SK-N-SH treated with all-trans-retinoic acid at 6 μM for 48 hours (cell line): Measurements from ENCODE around the gene SPTB.

Source experiments
- ATAC-seq: fragments of 200-7000 bp; cut with Tn5 transposase; 3 replicates; pipeline ENCODE4 v1.9.1; 2020; ENCODE audit warnings: mild to moderate bottlenecking, moderate library complexity
- BACH2 ChIP-seq: fragments of 250-450 bp; sonication (Bioruptor Pico); IDR thresholded peaks from 2 replicates; pipeline ENCODE4 v1.9.0; 2021; ENCODE audit warnings: mild to moderate bottlenecking, borderline replicate concordance
- CSDC2 ChIP-seq: fragments of 250-450 bp; sonication (Bioruptor Pico); IDR thresholded peaks from 2 replicates; pipeline ENCODE4 v1.5.0; 2020; ENCODE audit warnings: mild to moderate bottlenecking, moderate library complexity
- CSRNP3 ChIP-seq: fragments of 250-450 bp; sonication (Bioruptor Pico); IDR thresholded peaks from 2 replicates; pipeline ENCODE4 v1.5.1; 2021; ENCODE audit warnings: mild to moderate bottlenecking, moderate library complexity
- ESRRG ChIP-seq: fragments of 250-450 bp; sonication (Bioruptor Pico); IDR thresholded peaks from 2 replicates; pipeline ENCODE4 v1.6.1; 2021; ENCODE audit warnings: mild to moderate bottlenecking
- GLIS3 ChIP-seq: fragments of 250-450 bp; sonication (Bioruptor Pico); IDR thresholded peaks from 2 replicates; pipeline ENCODE4 v1.5.0; 2020; ENCODE audit warnings: mild to moderate bottlenecking, moderate library complexity
- ISL1 ChIP-seq: fragments of 250-450 bp; sonication (Bioruptor Pico); IDR thresholded peaks from 2 replicates; pipeline ENCODE4 v2.1.2; 2022; ENCODE audit warnings: mild to moderate bottlenecking, moderate library complexity
- OSR1 ChIP-seq: fragments of 250-450 bp; sonication (Bioruptor Pico); IDR thresholded peaks from 2 replicates; pipeline ENCODE4 v1.8.0; 2022; ENCODE audit warnings: moderate library complexity, mild to moderate bottlenecking, inconsistent platforms
- PATZ1 ChIP-seq: fragments of 250-450 bp; sonication (Bioruptor Pico); IDR thresholded peaks from 2 replicates; pipeline ENCODE4 v1.8.0; 2020; ENCODE audit warnings: mild to moderate bottlenecking, moderate library complexity, borderline replicate concordance
- PPARA ChIP-seq: fragments of 250-450 bp; sonication (Bioruptor Pico); IDR thresholded peaks from 2 replicates; pipeline ENCODE4 v1.5.0; 2020; ENCODE audit warnings: mild to moderate bottlenecking, borderline replicate concordance
- RARB ChIP-seq: fragments of 250-450 bp; sonication (Bioruptor Pico); IDR thresholded peaks from 2 replicates; pipeline ENCODE4 v1.8.0; 2021; ENCODE audit warnings: mild to moderate bottlenecking, moderate library complexity
- SNAI2 ChIP-seq: fragments of 250-450 bp; sonication (Bioruptor Pico); IDR thresholded peaks from 2 replicates; pipeline ENCODE4 v1.5.0; 2020; ENCODE audit warnings: mild to moderate bottlenecking, moderate library complexity
- TCF4 ChIP-seq: fragments of 250-450 bp; sonication (Bioruptor Pico); IDR thresholded peaks from 2 replicates; pipeline ENCODE4 v1.8.0; 2021; ENCODE audit warnings: mild to moderate bottlenecking, moderate library complexity, borderline replicate concordance
- TSHZ2 ChIP-seq: fragments of 250-450 bp; sonication (Bioruptor Pico); IDR thresholded peaks from 2 replicates; pipeline ENCODE4 v1.5.0; 2020; ENCODE audit warnings: mild to moderate bottlenecking, moderate library complexity
- ZC3H10 ChIP-seq: fragments of 250-450 bp; sonication (Bioruptor Pico); IDR thresholded peaks from 2 replicates; pipeline ENCODE4 v1.5.1; 2021; ENCODE audit warnings: mild to moderate bottlenecking, moderate library complexity
- ZFP3 ChIP-seq: fragments of 250-450 bp; sonication (Bioruptor Pico); IDR thresholded peaks from 2 replicates; pipeline ENCODE4 v1.5.0; 2020; ENCODE audit warnings: mild to moderate bottlenecking, moderate library complexity
- ZFP30 ChIP-seq: fragments of 450-650 bp; formaldehyde crosslinking; IDR thresholded peaks from 2 replicates; pipeline ENCODE4 v1.5.0; 2022; ENCODE audit warnings: mild to moderate bottlenecking, moderate library complexity
- ZNF565 ChIP-seq: fragments of 450-650 bp; formaldehyde crosslinking; conservative IDR thresholded peaks from 2 replicates; pipeline ENCODE4 v1.5.0; 2020; ENCODE audit warnings: low read depth, mild to moderate bottlenecking, moderate library complexity
- ZNF8 ChIP-seq: fragments of 450-650 bp; formaldehyde crosslinking; IDR thresholded peaks from 2 replicates; pipeline ENCODE4 v1.5.0; 2020; ENCODE audit warnings: mild to moderate bottlenecking, moderate library complexity
- TF ChIP-seq, protein P1 (sequence below): fragments of 250-450 bp; sonication (Bioruptor Pico); IDR thresholded peaks from 2 replicates; pipeline ENCODE4 v1.5.1; 2020; ENCODE audit warnings: low read depth, mild to moderate bottlenecking, moderate library complexity
- TF ChIP-seq, protein P2 (sequence below): fragments of 250-450 bp; sonication (Bioruptor Pico); IDR thresholded peaks from 2 replicates; pipeline ENCODE4 v1.8.0; 2021; ENCODE audit warnings: low read depth, mild to moderate bottlenecking, moderate library complexity, borderline replicate concordance

Gene SPTB

DNA sequence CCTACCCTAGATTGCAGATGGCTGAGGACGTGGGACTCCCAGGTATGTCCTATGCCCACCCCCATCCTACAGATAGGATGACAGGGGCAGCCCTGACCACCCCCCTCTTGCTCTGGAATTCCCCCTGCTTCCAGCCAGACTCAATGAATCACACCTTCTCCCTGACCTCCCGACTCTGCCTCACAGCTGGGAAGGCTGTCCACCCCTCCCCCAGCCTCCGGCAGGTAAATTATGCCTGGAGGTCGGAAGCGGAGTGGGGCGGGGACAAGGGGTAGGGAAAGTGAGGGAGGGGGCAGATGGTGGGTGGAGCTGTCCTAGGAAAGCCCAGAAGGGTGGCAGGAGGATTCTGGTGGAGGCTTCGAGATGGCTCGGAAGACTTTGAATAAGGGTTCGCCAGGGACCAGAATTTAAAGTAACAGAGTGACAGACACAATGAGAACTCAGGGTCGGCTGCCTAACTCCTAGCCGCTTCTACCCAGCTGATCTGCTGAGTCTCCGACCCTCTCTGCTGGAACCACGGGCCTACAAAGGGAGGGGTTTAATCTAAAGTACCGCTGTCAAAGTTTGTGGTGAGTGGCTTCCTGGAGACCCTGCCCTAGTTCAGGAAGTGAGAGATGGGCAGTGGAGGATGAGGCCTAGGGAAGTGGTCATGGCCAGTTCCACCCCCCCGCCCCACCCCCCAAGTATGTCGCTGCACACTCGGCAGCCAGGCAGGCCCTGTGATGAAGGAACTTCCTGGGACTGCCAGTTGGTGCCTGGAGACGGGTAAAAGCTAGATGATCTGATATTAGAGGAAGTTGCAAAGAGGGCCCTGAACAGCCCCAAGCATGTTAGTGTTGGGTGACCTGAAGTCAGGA, 171.3 kb downstream of the SPTB start:
- no peak for TF ChIP-seq ESRRG (CRISPR knock-in tag)
- no peak for TF ChIP-seq TSHZ2 (CRISPR knock-in tag)
- no peak for TF ChIP-seq ZNF565
- no peak for TF ChIP-seq BACH2 (CRISPR knock-in tag)
- TF ChIP-seq TCF4 (CRISPR knock-in tag): no peak
- no peak for TF ChIP-seq ISL1
- TF ChIP-seq GLIS3: no peak
- TF ChIP-seq ZNF8 (CRISPR knock-in tag): no peak
- no peak for TF ChIP-seq CSDC2
- TF ChIP-seq ZFP30 (CRISPR knock-in tag): no peak
- no peak for TF ChIP-seq OSR1 (CRISPR knock-in tag)
- no peak for TF ChIP-seq CSRNP3 (CRISPR knock-in tag)
- TF ChIP-seq, protein P1, sequence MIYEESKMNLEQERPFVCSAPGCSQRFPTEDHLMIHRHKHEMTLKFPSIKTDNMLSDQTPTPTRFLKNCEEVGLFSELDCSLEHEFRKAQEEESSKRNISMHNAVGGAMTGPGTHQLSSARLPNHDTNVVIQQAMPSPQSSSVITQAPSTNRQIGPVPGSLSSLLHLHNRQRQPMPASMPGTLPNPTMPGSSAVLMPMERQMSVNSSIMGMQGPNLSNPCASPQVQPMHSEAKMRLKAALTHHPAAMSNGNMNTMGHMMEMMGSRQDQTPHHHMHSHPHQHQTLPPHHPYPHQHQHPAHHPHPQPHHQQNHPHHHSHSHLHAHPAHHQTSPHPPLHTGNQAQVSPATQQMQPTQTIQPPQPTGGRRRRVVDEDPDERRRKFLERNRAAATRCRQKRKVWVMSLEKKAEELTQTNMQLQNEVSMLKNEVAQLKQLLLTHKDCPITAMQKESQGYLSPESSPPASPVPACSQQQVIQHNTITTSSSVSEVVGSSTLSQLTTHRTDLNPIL (CRISPR knock-in tag): no peak
- TF ChIP-seq SNAI2 (CRISPR knock-in tag): no peak
- TF ChIP-seq, protein P2, sequence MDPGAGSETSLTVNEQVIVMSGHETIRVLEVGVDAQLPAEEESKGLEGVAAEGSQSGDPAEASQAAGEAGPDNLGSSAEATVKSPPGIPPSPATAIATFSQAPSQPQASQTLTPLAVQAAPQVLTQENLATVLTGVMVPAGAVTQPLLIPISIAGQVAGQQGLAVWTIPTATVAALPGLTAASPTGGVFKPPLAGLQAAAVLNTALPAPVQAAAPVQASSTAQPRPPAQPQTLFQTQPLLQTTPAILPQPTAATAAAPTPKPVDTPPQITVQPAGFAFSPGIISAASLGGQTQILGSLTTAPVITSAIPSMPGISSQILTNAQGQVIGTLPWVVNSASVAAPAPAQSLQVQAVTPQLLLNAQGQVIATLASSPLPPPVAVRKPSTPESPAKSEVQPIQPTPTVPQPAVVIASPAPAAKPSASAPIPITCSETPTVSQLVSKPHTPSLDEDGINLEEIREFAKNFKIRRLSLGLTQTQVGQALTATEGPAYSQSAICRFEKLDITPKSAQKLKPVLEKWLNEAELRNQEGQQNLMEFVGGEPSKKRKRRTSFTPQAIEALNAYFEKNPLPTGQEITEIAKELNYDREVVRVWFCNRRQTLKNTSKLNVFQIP: no peak
- no peak for TF ChIP-seq PATZ1
- no peak for TF ChIP-seq ZC3H10 (CRISPR knock-in tag)
- TF ChIP-seq PPARA (CRISPR knock-in tag): no peak
- TF ChIP-seq RARB: no peak
- ATAC-seq: no peak

DNA sequence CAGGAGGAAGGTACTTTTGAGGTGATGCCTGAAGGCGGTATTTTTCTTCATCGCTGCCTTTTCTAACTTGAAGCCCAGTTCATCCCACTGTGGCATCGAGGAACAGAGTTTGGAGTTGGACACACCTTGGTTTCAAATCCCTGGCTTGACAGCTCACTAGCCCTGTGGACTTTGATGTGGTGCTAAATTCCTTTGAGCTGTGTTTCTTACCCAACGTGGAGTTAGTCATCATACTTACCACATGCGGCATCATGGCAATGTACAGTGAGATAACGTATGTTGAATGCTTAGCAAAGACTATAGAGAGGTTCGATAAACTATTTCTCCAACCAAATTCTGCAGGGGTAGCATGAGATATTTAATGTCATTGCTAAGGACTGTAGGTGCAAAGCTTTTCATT, 172.0 kb downstream of the SPTB start:
- TF ChIP-seq ZFP3 (CRISPR knock-in tag) (no peak), TSHZ2 (CRISPR knock-in tag) (no peak), CSDC2 (no peak)
- no peak for ATAC-seq
